RPMI7951 (cell line): ENCODE measurements around the gene UQCR10. TPM values are rescaled to one million over a fixed set of nuclear protein-coding genes. Genes with fewer than 3 reads are reported as not detected.
"Not testable (repeated sequence)": the region's sequence is repeated elsewhere in the genome, so short reads cannot be mapped to it uniquely, and the experiment has no call there.

Source experiments
- DNase-seq: peaks from one replicate; pipeline ENCODE4 v3.0.0-alpha.2; 2012; ENCODE audit warnings: low read depth
- total RNA-seq: library from RNA; depleted of rRNA; stranded (reverse); fragments of >200 nt; shearing (Covaris generic); gene quantifications from 2 replicates; pipeline ENCODE4 v1.2.3, GENCODE V29; 2014

The UQCR10 gene
- total RNA-seq, 1 experiment from 2014 or later: 150 TPM

- DNase-seq: no peak
These were observed 29.7 kb upstream of the UQCR10 start for GRCh38 chr22:29737251-29738117.

- DNase-seq: no peak
These were observed 28.9 kb upstream of the UQCR10 start for GRCh38 chr22:29738118-29738815.

- DNase-seq: no peak
These were observed 27.8 kb upstream of the UQCR10 start for GRCh38 chr22:29739346-29739875.

GRCh38 chr22:29740216-29740615 lies 27.0 kb upstream of the UQCR10 start:
- no peak for DNase-seq

- no peak for DNase-seq
These were observed 25.2 kb upstream of the UQCR10 start for GRCh38 chr22:29741926-29742325.

GRCh38 chr22:29742326-29742725 lies 24.8 kb upstream of the UQCR10 start:
- DNase-seq: no peak

- DNase-seq: no peak
These were observed 22.3 kb upstream of the UQCR10 start for GRCh38 chr22:29744902-29745301.

- DNase-seq: no peak
These were observed 19.3 kb upstream of the UQCR10 start for GRCh38 chr22:29747832-29748231.

GRCh38 chr22:29748248-29748893 lies 18.8 kb upstream of the UQCR10 start:
- DNase-seq: no peak

GRCh38 chr22:29750029-29750428 lies 17.1 kb upstream of the UQCR10 start:
- DNase-seq: no peak

- no peak for DNase-seq
These were observed 16.3 kb upstream of the UQCR10 start for GRCh38 chr22:29750559-29751538.

GRCh38 chr22:29751669-29752068 lies 15.5 kb upstream of the UQCR10 start:
- DNase-seq: no peak

GRCh38 chr22:29753808-29754657 lies 13.1 kb upstream of the UQCR10 start:
- DNase-seq: no peak

GRCh38 chr22:29754658-29755395 lies 12.3 kb upstream of the UQCR10 start:
- DNase-seq: not testable (repeated sequence)

GRCh38 chr22:29755889-29756288 lies 11.3 kb upstream of the UQCR10 start:
- no peak for DNase-seq

GRCh38 chr22:29756341-29756740 lies 10.8 kb upstream of the UQCR10 start:
- DNase-seq: no peak

GRCh38 chr22:29757096-29757495 lies 10.1 kb upstream of the UQCR10 start:
- DNase-seq: no peak

GRCh38 chr22:29758068-29758622 lies 9.0 kb upstream of the UQCR10 start:
- DNase-seq: no peak

GRCh38 chr22:29758959-29759358 lies 8.2 kb upstream of the UQCR10 start:
- DNase-seq: no peak
